ENCODE measurements around the gene EYS. TPM values are rescaled to one million over a fixed set of nuclear protein-coding genes. Genes with fewer than 3 reads are reported as not detected.

Gene EYS
- total RNA-seq, 2 donors from 2014 or later, result not detected

DNA sequence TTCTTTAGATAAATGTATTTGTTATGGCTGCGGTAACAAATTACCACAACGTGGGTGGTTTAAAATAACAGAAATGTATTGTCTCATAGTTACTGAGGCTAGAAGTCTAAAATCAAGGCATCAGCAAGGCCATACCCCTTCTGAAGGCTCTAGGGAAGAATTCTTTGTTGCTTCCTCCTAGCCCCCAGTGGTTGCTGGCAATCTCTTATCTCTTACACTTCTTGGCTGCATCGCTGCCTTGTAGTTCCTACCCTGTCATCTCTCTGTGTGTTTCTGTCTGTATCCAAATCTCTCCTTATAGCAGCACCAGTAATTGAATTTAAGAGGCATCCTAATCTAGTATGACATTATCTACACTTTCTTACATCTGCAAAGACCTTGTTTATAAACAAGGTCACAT lies 1536.7 kb downstream of the EYS start:
- H3K9me3 Mint-ChIP-seq, result peaks cover 3% of the 10 kb centered on the region
- no peaks in the 10 kb centered on the region for H3K4me1 Mint-ChIP-seq
- no peak for ATAC-seq (replicated peaks)
- no peaks in the 10 kb centered on the region for H3K36me3 Mint-ChIP-seq (ENCODE audit: low read depth)
- H3K27ac Mint-ChIP-seq, result no peak overlapping the region
- H3K4me3 Mint-ChIP-seq, result no peak overlapping the region
- no peaks in the 10 kb centered on the region for H3K27me3 Mint-ChIP-seq

DNA sequence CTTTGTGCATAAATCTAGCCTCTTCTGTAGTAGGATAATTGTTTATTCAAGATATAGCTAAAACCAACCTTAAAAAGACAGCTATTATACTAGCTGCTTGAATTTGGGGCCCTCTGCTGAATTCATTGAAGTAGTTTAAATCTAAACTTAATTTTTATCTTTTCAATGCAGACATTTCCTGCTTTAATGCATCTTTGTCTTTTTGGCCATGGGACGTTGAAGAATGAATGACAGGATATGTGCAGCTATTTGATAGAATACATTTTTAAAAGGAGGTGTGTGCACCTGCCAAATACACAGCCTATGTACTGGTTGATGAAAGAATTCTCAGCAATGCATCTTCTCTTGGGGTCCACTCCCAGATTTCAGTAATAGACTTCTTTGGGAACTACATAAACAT lies 1546.5 kb downstream of the EYS start:
- Mint-ChIP-seq H3K27ac (no peak overlapping the region), H3K4me1 (no peaks in the 10 kb centered on the region), H3K4me3 (no peak overlapping the region), H3K36me3 (ENCODE audit: low read depth) (no peaks in the 10 kb centered on the region), H3K27me3 (no peaks in the 10 kb centered on the region), H3K9me3 (no peaks in the 10 kb centered on the region)
- no peak for ATAC-seq (replicated peaks)

DNA sequence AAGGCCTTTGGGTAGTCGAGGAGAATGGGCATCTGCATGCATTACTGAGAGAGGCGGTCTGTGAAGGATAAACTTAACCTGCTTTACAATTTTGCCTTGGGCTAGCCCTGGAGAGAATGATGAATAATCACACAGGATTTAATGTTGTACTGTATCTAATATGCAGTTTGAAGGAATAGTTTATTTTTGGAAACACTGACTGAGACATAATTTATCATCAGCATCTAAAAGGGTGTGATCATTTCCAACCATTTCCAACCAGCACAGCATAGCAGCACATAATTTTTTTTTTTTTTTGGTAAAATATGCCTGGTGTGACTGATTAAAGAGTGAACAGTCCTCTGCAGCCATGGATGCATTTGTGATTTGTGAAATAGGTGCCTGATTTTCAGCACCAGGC lies 1552.0 kb downstream of the EYS start:
- H3K27ac Mint-ChIP-seq, result no peak overlapping the region
- H3K4me1 Mint-ChIP-seq, result no peaks in the 10 kb centered on the region
- no peaks in the 10 kb centered on the region for H3K27me3 Mint-ChIP-seq
- no peaks in the 10 kb centered on the region for H3K36me3 Mint-ChIP-seq (ENCODE audit: low read depth)
- H3K9me3 Mint-ChIP-seq, result peaks cover 3% of the 10 kb centered on the region
- H3K4me3 Mint-ChIP-seq, result no peak overlapping the region
- ATAC-seq (replicated peaks), result no peak

DNA sequence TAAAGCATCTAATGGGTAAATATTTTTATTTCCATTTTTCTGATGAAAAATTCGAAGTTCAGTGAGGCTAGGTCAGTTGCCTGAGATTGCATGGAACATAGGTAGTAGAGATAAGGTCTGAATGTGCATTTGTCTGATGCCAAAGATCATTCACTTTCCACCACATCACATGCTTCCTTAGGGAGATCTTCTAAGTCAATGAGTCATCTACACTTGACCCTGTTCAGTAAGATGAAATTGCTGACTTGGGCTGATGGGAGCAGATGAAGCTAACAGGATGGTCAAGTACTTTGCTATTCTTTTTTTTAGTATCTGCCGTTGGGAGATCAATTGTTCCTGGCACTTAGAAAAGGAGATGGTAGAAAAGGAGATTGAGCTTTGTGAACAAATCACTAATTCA lies 1560.2 kb downstream of the EYS start:
- Mint-ChIP-seq H3K9me3 (no peaks in the 10 kb centered on the region), H3K27me3 (no peaks in the 10 kb centered on the region), H3K4me3 (no peak overlapping the region), H3K36me3 (ENCODE audit: low read depth) (no peaks in the 10 kb centered on the region), H3K27ac (no peak overlapping the region), H3K4me1 (no peaks in the 10 kb centered on the region)
- ATAC-seq (replicated peaks), result no peak

DNA sequence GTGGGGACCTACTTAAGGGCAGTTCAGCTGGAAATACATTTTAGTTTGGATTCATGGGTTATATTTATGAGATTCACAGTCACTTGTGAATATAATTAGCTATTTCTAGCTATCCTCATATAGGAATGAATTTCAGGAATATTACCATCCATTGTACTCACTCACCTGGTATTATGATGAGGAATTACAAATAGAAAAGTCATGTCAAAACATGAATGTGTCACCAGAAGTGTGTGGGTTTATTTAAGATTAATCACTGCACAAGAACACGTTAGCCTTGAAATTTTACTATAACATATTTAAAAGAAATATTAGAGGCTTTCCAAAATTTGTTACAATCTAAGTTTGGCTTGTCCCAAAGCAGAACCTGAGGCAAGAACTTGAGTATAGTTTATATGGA lies 1560.9 kb downstream of the EYS start:
- Mint-ChIP-seq H3K4me3 (no peak overlapping the region), H3K9me3 (no peaks in the 10 kb centered on the region), H3K27me3 (no peaks in the 10 kb centered on the region), H3K27ac (no peak overlapping the region), H3K36me3 (ENCODE audit: low read depth) (no peaks in the 10 kb centered on the region), H3K4me1 (no peaks in the 10 kb centered on the region)
- ATAC-seq (replicated peaks), result no peak

DNA sequence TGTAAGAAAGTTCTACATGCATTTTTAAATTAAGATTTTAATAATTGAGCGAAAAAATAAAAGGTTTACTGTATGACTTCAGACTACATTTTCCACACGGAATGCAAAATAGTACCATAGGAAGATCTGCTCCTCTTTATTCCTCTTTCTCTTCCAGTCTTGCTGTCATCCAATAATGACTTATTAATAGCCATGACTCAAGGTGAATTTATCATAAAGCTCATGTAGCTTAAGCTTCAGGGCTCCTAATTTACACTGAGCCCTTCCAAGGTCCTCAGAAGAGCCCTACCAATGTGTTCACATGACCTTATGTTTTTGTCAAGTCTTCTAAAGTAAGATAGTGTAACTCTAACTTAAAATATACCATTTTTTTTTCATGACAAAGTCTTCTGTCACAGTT lies 1561.4 kb downstream of the EYS start:
- no peak for ATAC-seq (replicated peaks)
- Mint-ChIP-seq H3K27me3 (no peaks in the 10 kb centered on the region), H3K27ac (no peak overlapping the region), H3K4me3 (no peak overlapping the region), H3K9me3 (no peaks in the 10 kb centered on the region), H3K4me1 (no peaks in the 10 kb centered on the region), H3K36me3 (ENCODE audit: low read depth) (no peaks in the 10 kb centered on the region)

DNA sequence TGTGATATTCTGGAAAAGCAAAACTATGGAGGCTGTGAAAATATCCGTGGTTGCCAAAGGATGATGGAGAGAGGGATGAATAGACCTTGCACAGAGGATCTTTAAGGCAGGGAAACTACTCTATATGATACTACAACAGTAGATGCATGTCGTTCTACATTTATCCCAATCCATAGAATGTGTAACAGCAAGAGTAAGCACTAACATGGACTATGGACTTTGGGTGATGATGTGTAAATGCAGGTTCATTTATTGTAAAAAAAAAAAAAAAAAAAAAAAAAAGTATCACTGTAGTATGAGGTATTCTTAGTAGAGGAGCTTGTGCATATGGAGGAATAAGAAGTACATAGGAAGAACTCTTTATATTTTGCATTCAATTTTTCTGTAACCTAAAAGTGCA lies 1563.9 kb downstream of the EYS start:
- no peaks in the 10 kb centered on the region for H3K27me3 Mint-ChIP-seq
- no peak overlapping the region for H3K27ac Mint-ChIP-seq
- no peak overlapping the region for H3K4me3 Mint-ChIP-seq
- peaks cover 3% of the 10 kb centered on the region for H3K9me3 Mint-ChIP-seq
- no peak for ATAC-seq (replicated peaks)
- H3K4me1 Mint-ChIP-seq, result no peaks in the 10 kb centered on the region
- H3K36me3 Mint-ChIP-seq (ENCODE audit: low read depth), result no peaks in the 10 kb centered on the region

DNA sequence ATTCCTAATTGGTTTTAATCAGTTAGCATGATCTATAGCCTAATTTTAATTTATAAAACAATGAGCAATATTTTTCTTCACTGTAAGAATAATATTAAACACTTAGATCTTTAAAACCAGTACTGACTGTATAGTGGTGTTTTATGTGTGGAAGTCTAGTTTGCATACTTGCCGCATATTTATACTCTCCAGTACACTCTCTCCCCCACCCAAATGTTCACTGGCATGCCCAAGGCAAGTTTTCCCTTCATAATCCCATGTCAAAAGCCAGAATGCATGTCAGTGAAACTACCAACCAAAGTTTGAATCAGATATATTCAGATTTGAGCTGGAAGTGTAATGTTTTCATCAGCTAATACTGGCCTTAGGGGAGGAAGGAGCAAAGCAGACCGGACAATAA lies 1565.3 kb downstream of the EYS start:
- H3K9me3 Mint-ChIP-seq, result peaks cover 10% of the 10 kb centered on the region
- no peaks in the 10 kb centered on the region for H3K27me3 Mint-ChIP-seq
- no peak overlapping the region for H3K27ac Mint-ChIP-seq
- no peaks in the 10 kb centered on the region for H3K36me3 Mint-ChIP-seq (ENCODE audit: low read depth)
- no peak overlapping the region for H3K4me3 Mint-ChIP-seq
- no peaks in the 10 kb centered on the region for H3K4me1 Mint-ChIP-seq
- ATAC-seq (replicated peaks), result no peak

DNA sequence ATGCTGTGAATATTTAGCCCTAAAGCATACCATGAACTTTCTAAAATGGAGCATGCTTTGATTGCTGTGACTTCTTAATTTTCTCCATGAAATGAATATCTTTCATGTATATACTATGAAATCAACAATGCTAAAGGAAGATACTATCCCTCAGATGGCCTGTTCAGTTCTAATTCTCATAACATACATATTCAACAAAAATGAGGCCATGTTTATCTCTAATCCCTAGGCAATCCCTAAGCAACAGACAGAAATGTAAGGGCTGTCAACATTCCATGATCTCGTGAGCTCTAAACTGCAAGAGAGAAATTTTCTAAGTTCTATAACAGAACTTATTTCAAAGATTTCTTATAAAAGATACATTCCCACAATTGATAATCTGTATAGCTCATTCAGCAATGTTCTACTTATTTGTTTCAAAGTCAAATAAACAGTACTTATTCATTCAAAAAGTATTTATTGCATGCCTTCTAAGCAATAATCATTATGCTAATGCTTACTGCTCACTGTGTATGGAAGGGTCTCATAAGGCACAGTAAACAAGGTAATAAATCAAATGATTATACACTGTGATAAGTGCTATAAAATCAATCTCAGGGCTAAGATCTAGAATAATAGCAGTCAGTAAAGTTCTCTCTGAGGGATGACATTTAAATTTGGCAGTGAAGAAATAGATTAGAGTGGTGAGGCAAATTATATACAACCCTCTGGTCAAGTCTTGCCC lies 1578.6 kb downstream of the EYS start:
- H3K27ac Mint-ChIP-seq, result no peak overlapping the region
- no peak overlapping the region for H3K4me3 Mint-ChIP-seq
- no peaks in the 10 kb centered on the region for H3K4me1 Mint-ChIP-seq
- H3K9me3 Mint-ChIP-seq, result peaks cover 7% of the 10 kb centered on the region
- no peaks in the 10 kb centered on the region for H3K27me3 Mint-ChIP-seq
- H3K36me3 Mint-ChIP-seq (ENCODE audit: low read depth), result no peaks in the 10 kb centered on the region
- no peak for ATAC-seq (replicated peaks)

GRCh38 chr6:64123761-64124633 lies 1583.0 kb downstream of the EYS start:
- H3K9me3 Mint-ChIP-seq, result peaks cover 4% of the 10 kb centered on the region
- no peak overlapping the region for H3K27ac Mint-ChIP-seq
- H3K27me3 Mint-ChIP-seq, result no peaks in the 10 kb centered on the region
- no peaks in the 10 kb centered on the region for H3K4me1 Mint-ChIP-seq
- ATAC-seq (replicated peaks), result no peak
- no peaks in the 10 kb centered on the region for H3K36me3 Mint-ChIP-seq (ENCODE audit: low read depth)
- H3K4me3 Mint-ChIP-seq, result no peak overlapping the region

- peaks cover 4% of the 10 kb centered on the region for H3K9me3 Mint-ChIP-seq
- no peak for ATAC-seq (replicated peaks)
- no peaks in the 10 kb centered on the region for H3K4me1 Mint-ChIP-seq
- H3K4me3 Mint-ChIP-seq, result no peak overlapping the region
- no peak overlapping the region for H3K27ac Mint-ChIP-seq
- no peaks in the 10 kb centered on the region for H3K27me3 Mint-ChIP-seq
- H3K36me3 Mint-ChIP-seq (ENCODE audit: low read depth), result no peaks in the 10 kb centered on the region
Observed at GRCh38 chr6:64122712-64123375, 1584.2 kb downstream of the EYS start.

DNA sequence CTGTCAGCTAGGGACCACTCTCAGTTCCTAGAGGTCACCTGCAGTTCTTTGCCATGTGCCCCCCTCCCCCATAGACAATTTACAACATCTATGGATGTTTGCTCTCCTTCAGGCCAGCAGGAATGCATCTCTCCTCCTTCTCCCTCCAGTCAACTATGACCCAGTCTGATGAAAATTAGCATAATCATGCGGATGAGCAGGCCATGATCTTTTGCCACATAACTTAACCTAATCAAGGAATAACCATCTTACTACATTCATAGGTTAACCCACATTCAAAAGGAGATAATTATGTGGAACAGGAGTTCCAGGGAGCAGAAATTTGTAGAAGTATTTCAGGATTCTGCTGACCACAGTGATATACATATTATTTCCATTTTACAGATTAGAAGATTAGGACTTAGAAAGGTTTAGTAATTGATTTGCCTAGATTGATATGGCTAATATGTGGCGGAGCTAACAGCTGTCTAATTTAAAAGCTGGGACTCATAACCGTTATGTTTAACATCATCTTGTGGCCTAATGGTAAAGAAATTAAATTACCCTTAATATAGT lies 1585.9 kb downstream of the EYS start:
- Mint-ChIP-seq H3K36me3 (ENCODE audit: low read depth) (no peaks in the 10 kb centered on the region), H3K4me1 (no peaks in the 10 kb centered on the region), H3K27ac (no peak overlapping the region), H3K27me3 (no peaks in the 10 kb centered on the region), H3K4me3 (no peak overlapping the region), H3K9me3 (peaks cover 6% of the 10 kb centered on the region)
- no peak for ATAC-seq (replicated peaks)

DNA sequence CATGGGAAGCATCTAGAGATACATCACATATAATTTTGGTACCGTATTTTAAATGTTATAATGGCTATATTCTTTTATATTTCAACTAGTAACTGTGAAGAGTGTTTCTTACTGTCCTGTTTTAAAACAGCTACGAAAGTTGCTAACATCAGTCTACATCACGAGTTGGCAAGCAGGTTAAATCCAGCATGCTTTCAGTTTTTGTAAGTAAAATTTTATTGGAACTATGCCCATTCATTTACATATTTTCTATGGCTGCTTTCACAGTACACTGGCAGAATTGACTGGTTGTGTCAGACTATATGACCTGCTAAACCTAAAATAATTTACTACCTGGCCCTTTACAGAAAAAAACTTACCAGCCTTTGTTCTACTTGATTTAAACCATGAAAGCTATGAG lies 1593.3 kb downstream of the EYS start:
- no peak for ATAC-seq (replicated peaks)
- no peaks in the 10 kb centered on the region for H3K27me3 Mint-ChIP-seq
- no peaks in the 10 kb centered on the region for H3K36me3 Mint-ChIP-seq (ENCODE audit: low read depth)

DNA sequence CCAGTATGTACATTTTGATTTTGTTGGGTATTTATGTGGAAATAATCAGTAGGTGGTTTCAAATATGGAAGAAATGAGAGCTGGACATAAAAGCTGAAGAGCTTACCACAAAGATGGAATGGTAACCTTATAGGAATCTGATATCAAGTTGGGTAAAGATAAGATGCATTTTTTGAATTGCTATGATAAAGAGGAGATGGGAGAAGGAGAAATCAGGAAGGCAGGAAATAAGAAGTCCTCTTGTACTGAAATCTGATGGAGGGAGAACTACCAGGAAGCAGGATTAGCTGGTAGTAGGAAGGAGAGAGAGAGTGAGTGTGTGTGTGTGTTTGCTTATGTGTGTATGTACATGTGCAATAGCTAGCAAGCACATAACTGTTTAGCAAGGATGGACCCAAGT lies 1603.0 kb downstream of the EYS start:
- Mint-ChIP-seq H3K27ac (no peak overlapping the region), H3K4me3 (no peak overlapping the region), H3K4me1 (no peaks in the 10 kb centered on the region), H3K27me3 (no peaks in the 10 kb centered on the region), H3K9me3 (peaks cover 11% of the 10 kb centered on the region), H3K36me3 (ENCODE audit: low read depth) (no peaks in the 10 kb centered on the region)
- no peak for ATAC-seq (replicated peaks)

More for the DNA sequence above, 1593.3 kb downstream of the EYS start:
- Mint-ChIP-seq H3K27ac (no peak overlapping the region), H3K9me3 (peaks cover 16% of the 10 kb centered on the region), H3K4me3 (no peak overlapping the region), H3K4me1 (no peaks in the 10 kb centered on the region)

Data from activated T-helper 17 cell treated with anti-CD3 and anti-CD28 coated beads, Interleukin-2, amount 50 U/mL, for 72 hours (primary cell).